GM19463 (cell line): Measurements from ENCODE around the gene FAM124A.

ENCODE experiments used
- ATAC-seq: cut with Tn5 transposase; IDR thresholded peaks from one replicate; pipeline ENCODE4 v1.9.1; 2021; ENCODE audit warnings: mild to moderate bottlenecking, moderate library complexity; ENCODE audit not compliant: unreplicated experiment

The FAM124A gene

DNA sequence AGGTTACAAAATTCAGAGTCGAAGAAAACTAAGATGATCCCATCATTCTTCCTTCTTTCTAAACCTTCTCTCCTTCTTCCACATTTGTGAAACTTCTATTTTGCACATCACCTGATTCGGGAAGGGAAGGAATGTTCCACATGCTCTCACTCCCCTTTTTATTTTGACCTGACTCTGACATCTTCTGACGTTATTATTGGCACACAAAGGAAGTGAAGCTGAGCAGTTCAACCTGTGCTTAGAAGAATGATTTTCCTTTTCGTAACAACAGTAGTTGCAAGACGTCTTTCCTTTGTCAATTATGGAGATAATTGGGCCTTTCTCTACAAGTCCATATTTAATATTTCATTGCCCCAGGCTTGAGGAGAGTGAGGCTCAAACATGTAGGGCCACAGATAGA, 18.0 kb downstream of the FAM124A start:
- ATAC-seq = no peak

DNA sequence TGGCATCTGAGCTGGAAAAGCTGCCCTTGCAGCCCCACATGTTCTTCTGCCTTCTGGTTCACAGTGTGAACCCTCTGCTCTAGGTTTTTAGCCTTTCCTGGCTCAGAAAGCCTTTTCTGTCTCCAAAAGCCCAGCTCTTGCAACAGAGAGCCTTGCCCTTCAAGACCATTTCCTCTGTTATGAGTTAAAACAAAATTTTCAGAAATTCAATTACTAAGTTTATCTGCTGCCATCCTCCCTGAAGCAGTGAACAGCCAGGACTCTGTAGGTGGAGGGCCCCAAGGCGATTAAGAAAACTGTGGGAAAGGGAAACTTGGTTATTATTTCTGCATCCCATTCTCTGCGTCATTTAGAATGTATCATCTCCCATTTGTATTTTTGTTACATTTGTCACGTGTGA, 18.8 kb downstream of the FAM124A start:
- no peak for ATAC-seq

DNA sequence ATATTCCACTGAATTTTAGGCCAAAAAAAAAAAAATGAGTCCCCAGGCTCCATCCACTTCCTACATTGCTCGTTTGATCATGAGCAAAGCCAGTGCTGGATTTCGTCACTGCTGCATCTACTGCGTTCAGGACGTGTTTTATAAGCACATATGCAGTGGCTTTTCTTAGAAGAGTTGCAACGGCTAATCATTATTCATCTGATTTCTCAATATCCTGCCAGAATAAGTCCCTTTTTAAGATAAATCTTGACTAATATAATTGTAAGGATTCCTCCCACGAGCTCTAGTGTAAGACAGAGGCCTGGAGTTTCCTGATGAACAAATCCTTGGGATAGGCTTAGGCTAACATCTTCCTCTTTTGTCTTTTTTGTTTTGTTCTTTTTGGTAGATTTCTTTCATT, 19.5 kb downstream of the FAM124A start:
- ATAC-seq = no peak

DNA sequence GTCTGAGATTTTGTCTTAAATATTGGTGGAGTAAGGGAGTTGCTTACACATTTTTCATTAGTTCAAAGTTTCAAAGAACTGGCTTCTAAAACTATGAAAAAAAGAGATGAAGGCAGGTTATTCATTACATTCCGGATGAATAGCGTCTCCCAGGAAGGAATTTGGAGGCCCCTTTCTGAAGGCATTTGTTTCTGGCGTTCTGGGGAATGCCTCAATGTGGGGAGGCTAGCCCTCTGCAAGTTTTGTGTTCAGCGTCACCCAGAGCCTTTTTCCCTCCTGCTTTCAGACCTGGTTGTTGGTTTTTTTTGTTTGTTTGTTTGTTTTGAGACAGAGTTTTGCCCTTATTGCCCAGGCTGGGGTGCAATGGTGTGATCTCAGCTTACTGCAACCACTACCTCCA, 21.0 kb downstream of the FAM124A start:
- ATAC-seq = no peak

DNA sequence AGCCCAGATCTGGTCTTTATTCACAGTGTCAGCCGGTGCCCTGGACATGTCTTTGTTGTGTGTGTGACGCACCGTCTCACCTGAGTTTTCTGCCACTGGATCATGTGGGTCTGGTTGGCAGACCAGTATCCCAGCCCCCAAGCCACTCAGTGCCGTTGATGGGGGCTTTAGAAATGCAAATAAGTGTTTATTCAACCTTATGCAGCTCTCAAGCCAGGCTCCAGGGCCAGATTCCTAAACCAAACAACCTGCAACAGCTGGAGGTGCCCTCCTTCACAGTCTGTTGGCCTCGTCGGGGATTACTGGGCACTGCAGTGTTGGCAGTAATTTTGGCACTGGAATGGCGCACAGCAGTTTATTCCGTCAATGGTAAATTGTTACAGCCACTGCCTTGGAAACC, 21.6 kb downstream of the FAM124A start:
- ATAC-seq = no peak

DNA sequence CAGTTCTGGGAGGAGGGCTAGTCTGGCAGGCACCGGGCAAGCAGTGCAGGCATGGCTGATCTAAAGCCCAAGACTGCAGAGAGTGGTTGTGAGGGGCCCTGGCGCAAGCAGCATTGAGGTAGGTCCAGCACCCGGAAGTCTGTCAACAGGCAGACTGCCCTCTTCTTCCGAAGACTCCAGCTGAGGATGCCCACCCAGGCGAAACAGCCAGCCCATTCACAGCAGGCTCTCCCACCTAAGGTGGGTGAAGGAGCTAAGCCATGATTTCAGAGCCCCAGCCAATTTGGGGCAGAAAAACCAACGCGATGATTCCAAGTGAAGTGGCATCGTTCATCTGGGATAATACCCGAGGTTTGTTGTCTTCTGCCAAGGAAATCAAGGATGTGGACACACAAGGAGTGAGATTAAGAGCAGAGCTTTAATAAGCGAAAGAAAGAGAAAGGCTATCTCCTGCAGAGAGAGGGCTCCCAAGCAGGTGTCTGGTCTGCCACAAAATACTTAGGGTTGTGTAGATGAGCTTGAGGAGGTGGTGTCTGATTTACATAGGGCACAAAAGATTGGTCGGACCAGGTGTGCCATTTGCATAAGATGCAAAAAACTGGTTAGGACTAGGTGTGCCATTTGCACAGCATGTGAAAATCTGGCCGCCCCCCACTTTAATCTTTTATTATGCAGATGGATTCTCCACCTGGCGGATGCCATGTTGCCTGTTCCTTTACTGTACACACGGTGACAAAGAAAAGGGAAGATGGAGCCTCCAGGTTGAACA, 22.6 kb downstream of the FAM124A start:
- ATAC-seq = no peak

DNA sequence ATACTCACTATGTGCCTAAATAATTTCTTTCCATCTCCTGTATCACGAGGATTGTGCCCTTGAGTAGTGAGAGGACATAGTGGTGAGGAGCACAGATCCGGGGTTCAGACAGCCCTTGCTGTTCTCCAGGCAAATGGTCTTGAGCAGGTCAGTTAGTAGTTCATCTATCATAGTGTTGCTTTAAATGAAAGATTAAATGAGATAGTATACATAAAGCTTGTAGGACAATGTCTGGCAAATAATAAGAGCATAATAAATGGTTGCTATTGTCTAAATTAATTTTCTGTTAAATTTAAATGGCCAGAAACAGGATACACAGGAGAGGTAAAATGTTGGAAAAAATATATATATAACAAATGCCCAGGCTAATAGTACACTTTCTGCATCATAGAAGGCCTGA, 23.4 kb downstream of the FAM124A start:
- no peak for ATAC-seq

DNA sequence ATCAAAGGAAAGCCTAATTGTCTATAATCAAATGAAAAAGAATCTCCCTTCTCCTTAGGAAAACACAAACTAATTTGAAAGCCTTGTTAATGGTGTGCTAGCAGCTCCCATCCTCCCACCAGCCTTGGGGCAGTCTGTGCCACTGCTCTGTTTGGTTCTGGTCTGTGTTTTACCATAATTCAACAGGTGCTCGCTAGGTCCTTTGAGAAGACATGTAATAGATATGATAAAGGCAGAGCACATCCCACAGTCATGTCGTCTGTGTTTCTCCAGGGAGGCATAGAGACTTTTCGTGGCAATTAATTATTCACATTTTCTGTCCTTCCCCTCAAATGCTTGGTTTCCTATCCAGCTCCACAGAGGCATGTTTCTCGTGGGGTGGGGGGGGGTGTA, 23.8 kb downstream of the FAM124A start:
- no peak for ATAC-seq

DNA sequence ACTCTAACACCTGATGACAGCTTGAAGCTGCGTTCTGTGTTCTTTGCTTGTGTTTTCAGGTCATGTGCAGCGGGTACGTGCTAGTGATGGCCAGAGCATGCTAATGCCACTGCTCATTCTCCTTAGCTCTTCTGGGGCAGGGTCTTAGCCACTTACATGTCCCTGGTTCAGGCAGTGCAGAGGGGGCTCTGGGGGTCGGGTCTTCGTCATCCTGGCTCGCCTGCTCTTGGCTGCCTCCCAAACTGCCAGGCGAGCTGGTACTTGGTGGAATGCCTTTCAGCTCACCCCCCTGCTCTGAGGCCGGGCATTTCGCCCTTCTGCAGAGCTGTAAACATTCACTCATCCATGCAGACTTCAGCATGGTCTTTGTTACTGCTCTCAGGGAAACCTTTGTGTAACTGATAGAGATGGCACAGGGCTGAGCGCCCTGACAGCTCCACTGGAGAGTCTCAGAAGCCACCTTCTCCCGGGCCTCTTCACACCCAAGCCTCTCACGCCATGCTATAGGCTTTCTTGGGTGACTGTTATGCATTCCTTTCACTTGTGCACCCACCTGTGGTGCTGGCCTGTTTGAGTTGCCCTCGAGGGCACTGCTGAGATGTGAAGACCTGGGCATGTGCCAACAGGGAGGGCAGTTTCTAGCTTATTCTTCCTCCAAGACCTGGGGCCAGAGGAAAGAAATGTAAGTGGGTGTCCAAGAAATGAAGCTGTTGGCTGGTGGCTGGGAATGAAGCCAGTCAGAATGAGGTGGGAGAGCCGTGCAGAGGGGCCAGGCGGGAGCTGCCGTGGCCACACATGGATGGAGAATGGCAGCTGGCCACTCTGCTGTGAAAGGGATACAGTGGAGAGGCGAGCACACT, 24.4 kb downstream of the FAM124A start:
- ATAC-seq = no peak

DNA sequence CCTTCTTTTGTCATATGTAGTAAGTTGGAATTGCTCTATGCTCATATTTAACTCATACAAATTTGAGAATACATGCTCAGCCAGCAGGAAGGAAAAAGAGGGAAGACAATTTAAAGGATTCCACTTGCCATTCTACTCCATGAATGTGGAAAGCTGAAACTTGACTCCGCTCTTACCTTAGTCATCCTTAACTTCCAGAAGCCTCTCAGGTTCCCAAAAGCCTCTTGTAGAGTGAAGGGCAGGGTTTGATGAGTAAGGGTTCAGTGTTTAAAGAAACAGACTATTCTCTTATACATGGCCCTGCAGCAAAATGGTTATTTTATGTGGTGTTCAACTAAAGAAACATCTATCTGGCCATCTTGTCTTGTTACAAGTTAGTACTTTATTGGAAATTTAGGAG, 27.1 kb downstream of the FAM124A start:
- no peak for ATAC-seq

DNA sequence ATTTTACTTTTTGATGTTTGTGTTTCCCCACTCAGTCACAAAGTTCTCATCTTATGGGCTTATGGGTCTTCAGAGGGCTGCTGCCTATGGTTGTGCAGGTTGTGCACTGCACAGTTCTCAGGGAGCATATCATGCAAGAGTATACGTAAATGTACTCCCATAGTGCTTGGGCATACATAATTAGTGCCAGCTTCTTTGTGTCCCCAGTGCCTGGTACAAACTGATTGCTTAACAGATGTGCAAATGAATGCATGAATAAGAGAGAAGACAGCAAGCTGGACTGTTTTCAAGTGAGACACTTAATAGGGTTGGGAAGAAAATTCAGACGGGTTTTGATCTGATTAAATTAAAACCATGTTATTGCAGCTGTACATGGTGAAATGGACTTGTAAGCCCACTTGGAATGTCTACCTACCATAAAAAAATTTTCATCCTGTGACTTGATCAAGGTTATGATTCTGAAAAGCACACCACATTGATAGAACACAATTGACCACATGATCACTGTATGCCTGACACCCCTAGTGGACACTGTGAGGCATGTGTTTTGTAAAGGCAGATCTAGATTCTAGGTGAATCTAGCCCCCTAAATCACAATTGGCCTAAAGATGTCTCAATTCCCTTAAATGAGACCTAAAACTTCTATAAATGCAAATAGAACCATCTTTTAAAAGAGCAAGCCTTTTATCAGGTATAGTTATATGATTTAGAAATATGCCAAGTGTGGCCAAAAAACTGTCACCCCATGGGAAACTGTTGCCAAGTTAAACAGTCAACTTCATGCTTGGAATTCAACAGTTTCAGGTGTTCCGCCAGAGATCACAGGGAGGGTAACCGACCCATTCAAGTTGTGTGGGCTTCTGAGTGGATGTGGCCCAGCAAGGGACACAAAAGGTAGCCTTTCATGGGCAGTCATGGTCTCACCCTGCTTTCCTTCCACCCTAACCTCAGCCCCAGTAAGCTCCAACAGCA, 27.9 kb downstream of the FAM124A start:
- no peak for ATAC-seq

DNA sequence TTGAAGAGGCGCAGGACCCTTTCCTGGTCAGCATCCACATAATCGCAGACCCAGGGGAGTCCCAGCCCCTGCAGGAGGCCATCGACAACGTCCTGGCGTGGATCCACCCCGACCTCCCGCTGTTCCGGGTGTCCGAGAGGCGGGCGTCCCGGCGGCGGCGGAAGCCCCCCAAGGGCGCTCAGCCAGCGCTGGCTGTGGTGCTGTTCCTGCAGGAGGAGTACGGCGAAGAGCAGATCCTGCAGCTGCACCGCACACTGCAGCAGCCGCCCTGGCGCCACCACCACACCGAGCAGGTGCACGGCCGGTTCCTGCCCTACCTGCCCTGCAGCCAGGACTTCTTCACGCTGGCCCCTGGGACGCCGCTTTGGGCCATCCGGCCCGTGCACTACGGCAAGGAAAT, 29.3 kb downstream of the FAM124A start:
- no peak for ATAC-seq

DNA sequence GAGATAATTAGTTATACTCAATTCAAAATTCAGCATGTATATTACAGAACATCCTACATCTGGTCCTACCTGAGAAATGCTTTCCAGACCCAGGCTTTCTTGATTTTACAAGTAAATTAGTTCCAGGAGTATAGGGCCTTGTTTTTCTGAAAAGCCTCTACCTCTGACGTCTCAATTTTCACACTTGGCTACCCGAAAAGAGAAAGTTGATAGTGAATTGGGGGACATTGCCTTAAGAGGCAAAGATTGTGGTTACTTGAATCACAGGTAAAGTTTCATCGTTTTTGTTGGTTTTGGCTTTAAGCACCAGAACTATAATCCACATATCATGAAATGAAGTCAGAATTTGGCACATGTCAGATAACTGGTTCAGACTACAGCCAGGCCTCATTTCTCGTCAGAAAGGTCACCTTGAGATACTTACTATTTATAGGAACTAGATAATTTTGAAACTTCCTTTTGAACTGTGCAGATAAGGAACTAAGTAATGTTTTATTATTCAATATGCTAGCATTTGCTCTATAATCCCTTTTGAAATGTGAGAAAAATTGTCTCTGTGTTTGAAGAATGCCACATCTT, 30.8 kb downstream of the FAM124A start:
- ATAC-seq = no peak

DNA sequence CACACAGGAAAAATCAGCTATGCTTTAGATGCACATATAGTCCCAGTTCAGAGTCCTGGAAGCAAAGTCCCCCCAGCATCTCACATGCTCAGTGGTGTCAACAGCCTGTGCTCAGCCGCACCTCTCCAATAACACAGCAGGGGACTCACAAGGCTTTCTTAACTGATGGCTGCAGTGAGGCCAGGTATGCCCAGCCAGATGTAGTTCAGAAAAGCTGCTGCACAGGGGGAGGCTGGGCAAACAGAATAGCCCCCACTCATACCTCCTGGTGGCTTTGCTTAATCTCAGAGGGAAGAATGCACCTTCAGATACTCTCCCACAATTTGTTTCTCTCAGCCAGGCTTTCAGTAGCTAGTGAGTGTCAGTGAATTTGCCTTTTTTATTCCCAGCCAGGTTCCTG, 33.4 kb downstream of the FAM124A start:
- ATAC-seq = no peak

DNA sequence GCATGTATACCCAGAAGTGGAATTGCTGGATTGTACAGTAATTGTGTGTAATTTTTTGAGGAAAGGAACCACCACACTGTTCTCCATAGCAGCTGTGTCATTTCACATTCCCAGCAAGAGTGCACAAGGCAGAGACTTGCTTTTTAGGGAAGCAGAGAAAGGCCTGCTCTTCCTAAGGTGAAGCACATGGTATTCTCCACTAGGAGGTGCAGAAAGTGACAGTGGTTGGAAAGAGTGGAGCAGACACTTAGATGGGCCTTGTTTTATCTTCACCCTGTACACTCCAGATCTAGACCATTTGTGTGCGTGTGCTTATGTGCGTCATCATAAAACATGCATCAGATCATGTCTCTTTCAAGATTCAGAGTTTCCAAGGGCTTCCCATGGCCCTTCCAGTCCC, 35.0 kb downstream of the FAM124A start:
- ATAC-seq = no peak

DNA sequence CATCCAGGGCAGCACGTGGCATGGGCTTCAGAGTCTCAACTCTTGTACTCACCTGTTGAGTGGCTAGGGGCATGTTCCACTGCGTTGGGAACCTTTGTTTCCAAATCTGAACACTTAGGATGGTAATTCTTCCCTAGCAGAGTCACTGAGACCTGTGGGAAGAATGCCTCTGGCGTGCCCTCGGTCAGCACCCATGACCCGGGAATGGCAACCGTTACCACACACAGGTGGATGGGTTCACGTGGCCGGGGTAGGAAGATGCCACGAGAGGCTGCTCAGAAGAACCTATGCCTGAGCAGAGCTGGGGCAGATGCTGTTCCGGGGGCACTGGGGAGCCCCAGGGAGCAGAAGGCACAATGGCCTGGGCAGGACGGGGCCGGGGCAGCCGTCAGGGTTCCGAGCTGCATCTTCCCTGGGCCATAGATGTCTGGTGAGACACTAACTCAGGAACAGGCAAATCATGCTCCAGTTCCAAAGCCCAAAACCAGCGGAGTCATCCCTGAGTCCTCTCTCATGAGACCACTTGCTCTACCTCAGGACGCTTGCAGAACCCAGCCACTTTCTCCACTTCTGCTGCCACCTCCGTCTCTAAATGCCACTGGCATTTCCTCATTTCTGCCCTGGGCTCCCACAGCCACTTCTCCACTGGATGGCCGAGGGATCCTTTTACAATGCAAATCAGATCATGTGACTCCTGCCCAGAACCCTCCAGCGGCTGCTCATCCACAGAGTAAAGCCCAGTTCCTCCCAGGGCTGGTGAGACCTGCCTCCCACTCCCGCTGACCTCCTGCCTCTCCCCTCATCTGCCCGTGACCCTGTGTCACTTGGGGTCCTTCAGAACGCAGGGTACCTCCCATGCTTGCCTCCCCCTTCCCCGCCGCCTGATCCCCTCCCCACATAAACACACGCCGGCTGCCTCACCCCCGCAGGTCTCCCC, 36.7 kb downstream of the FAM124A start:
- no peak for ATAC-seq

DNA sequence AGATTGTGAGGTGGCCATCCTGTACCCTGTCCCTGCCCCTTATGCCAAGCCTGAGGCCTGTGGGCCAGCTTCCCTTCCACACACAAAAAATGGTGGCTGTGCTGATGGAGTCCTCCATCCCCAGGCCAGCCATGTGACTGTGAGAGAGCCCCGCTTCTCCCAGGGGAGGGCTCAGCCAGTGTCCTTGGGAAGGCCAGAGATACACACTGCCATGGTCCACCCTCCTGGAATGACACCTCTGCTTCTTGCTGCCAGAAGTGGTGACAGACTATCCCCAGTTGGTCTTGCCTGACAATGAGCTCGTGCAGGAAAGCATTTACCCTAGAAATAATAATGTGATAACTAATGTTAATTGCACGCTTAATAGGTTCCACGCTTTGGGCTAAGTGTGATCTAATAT, 38.0 kb downstream of the FAM124A start:
- ATAC-seq = no peak

DNA sequence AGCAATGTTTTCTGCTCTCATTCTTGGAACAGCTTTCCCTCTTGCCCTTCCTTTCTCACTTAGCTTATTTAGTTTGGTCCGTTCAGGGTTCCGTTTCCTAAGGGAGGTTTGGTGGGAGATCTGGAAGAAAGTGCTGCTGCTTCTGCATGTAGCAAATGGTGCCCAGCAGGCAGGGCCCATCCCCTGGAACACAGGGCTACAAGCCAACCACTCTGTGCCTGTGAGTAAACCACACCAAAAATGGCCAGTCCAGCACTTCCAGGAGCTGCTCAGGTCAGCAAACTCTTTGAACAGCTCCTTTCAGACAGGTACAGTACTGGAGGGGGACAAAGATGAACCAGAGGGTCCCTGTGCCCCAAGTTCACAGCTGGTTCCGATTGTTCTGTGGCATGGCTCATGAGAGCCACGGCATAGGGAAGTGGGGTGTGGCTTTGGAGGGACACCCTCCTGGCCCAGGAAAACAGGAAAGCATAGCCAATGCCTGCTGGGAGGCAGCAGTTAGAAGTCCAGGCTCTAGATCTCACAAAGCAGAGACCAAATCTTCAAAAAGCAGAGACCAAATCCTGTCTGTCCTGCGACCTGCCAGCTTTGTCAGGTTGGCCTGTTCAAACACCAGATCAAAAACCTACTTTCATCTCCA, 39.5 kb downstream of the FAM124A start:
- ATAC-seq = no peak

DNA sequence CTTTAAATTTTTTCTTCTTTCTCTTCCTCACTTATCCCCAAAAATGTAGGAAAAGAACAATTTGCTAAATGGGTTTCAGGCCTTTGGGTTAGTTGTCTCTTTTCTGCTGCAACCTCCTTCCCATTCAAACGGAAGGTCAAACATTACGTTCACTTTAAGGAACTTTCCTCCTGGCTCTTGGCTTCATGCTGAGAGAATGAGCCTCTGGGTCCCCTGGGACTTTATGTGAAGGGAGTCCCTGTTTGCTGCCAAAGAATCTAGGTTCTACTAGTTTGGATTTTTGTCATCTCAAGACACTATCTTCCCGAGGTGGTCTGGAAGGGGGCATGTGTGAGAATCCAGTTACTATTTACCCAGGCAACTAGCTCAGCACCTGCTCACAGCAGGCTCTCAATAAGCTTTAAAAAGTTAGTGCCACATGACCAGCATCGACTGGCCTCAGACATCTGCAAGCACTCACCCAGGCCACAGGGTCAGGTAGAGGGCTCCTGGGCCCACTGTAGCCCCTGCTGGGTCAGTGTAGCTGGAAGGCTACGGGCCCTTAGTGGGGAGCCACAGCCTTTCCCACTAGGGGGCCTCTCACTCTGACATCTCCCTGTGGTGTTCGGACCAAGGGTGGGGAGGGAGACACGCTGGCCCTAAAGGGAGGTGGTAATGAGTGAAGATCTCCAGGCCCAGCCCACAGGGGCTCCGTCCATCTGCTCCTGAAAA, 40.5 kb downstream of the FAM124A start:
- ATAC-seq = no peak
